Osteocyte (in vitro differentiated cells): Measurements from ENCODE around the gene NPPB. TPM values are rescaled to one million over a fixed set of nuclear protein-coding genes. Genes with fewer than 3 reads are reported as not detected.
A peak's percentile ranks its signal among the peaks of the same experiment; 100 is the strongest.
"Not testable (repeated sequence)": the region's sequence is repeated elsewhere in the genome, so short reads cannot be mapped to it uniquely, and the experiment has no call there.

Experiments
- DNase-seq: peaks from one replicate; pipeline ENCODE4 v3.0.0; 2021; ENCODE audit warnings: mixed read lengths; ENCODE audit not compliant: unreplicated experiment; ENCODE audit errors: extremely low spot score
- H3K27ac Mint-ChIP-seq: one replicate; pipeline ENCODE4 v1.8.0; 2021; ENCODE audit warnings: mild to moderate bottlenecking, mixed read lengths; ENCODE audit not compliant: unreplicated experiment
- H3K27me3 Mint-ChIP-seq: one replicate; pipeline ENCODE4 v1.8.0; 2021; ENCODE audit warnings: mixed read lengths; ENCODE audit not compliant: unreplicated experiment
- H3K36me3 Mint-ChIP-seq: one replicate; pipeline ENCODE4 v1.8.0; 2021; ENCODE audit warnings: mixed read lengths; ENCODE audit not compliant: unreplicated experiment
- H3K4me1 Mint-ChIP-seq: one replicate; pipeline ENCODE4 v1.8.0; 2021; ENCODE audit warnings: mixed read lengths; ENCODE audit not compliant: unreplicated experiment
- H3K4me3 Mint-ChIP-seq: one replicate; pipeline ENCODE4 v1.8.0; 2021; ENCODE audit warnings: mild to moderate bottlenecking, moderate library complexity, mixed read lengths; ENCODE audit not compliant: unreplicated experiment
- H3K9me3 Mint-ChIP-seq: one replicate; pipeline ENCODE4 v1.8.0; 2021; ENCODE audit warnings: mixed read lengths; ENCODE audit not compliant: unreplicated experiment
- long read RNA-seq: library from polyadenylated mRNA; unstranded; transcript quantifications from one replicate; pipeline ENCODE4 v2.0.0, GENCODE V29; 2021
- total RNA-seq: library from RNA; stranded (reverse); gene quantifications from 2 replicates; pipeline ENCODE4 v1.2.1, GENCODE V29; 2021
- TF ChIP-seq, protein P1 (sequence below): fragments of 200-600 bp; sonication (generic); IDR thresholded peaks from 2 replicates; pipeline ENCODE4 v1.5.0; 2021; ENCODE audit warnings: antibody characterized with exemption, mild to moderate bottlenecking, moderate library complexity

NPPB gene
- total RNA-seq: not detected in 2 replicates
- long read RNA-seq: 0 reads

- Mint-ChIP-seq H3K4me3 (no peak within 1 kb of the TSS), H3K4me1 (peaks cover 3% of the 10 kb centered on the region), H3K27me3 (peaks cover 43% of the 10 kb centered on the region), H3K9me3 (peaks cover 3% of the 10 kb centered on the region), H3K36me3 (no peaks in the 10 kb centered on the region), H3K27ac (no peak within 1 kb of the TSS)
- TF ChIP-seq, protein P1, sequence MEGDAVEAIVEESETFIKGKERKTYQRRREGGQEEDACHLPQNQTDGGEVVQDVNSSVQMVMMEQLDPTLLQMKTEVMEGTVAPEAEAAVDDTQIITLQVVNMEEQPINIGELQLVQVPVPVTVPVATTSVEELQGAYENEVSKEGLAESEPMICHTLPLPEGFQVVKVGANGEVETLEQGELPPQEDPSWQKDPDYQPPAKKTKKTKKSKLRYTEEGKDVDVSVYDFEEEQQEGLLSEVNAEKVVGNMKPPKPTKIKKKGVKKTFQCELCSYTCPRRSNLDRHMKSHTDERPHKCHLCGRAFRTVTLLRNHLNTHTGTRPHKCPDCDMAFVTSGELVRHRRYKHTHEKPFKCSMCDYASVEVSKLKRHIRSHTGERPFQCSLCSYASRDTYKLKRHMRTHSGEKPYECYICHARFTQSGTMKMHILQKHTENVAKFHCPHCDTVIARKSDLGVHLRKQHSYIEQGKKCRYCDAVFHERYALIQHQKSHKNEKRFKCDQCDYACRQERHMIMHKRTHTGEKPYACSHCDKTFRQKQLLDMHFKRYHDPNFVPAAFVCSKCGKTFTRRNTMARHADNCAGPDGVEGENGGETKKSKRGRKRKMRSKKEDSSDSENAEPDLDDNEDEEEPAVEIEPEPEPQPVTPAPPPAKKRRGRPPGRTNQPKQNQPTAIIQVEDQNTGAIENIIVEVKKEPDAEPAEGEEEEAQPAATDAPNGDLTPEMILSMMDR: no peak
- DNase-seq: no peak
These were observed at the start of gene NPPB for GRCh38 chr1:11858613-11858967. Gene NPPB (minus strand): TSS chr1:11858945. CDS start chr1:11858833, 112 bp downstream.

DNA sequence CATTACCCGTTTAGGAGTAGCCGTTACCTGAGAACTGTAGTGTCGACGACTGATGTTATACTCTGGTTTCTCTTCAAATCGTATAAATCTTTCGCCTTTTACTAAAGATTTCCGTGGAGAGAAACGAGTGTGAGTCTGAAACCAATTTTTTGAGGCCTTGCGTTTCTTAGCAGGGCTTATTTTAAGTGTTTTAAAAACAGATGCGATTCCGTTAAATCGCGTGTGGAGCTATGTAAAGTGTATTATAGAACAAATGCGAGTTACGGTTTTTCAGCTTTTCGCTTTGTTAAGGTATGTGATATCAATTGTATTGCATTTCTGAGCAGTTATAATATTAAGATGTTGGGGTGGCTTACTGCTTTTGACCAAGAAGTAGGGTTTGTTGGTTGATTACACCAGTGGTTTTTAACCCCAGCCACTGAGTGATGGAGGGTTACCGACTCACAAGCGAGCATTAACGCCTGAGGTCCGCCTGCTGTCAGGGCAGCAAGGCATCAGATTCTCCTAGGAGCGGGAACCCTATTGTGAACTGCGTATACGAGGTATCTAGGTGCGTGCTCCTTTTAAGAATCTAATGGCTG is 49.4 kb upstream of the NPPB start:
- H3K27me3 Mint-ChIP-seq: no peaks in the 10 kb centered on the region
- H3K36me3 Mint-ChIP-seq: no peaks in the 10 kb centered on the region

GRCh38 chr1:11907275-11908094 is 48.7 kb upstream of the NPPB start:
- Mint-ChIP-seq H3K4me1 (peaks cover 10% of the 10 kb centered on the region), H3K27me3 (no peaks in the 10 kb centered on the region)

More for the DNA sequence above, 49.4 kb upstream of the NPPB start:
- Mint-ChIP-seq H3K27ac (peak overlapping the region; percentile 99), H3K4me1 (peaks cover 10% of the 10 kb centered on the region), H3K9me3 (no peaks in the 10 kb centered on the region), H3K4me3 (peak overlapping the region; percentile 94)
- TF ChIP-seq, protein P1: no peak
- DNase-seq: no peak

DNA sequence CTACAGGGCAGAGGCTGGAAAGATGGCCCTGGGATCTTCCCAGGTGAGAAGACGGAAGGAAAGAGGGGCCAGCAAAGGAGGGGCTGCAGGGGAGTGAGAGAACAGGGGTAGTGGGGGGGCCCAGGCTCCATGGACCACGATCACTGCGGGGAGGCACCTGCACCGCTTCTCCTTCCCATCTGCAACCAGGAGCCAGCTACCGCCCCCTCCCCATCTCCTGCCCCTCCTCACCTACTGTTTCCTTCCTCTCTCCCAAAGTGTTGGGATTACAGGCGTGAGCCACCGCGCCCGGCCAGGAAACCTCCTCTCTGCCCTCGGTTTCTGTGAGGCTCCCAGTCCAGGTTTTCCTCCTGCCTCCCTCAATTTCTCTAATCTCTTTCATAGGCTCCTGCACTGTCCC is 48.1 kb upstream of the NPPB start:
- peaks cover 10% of the 10 kb centered on the region for H3K4me1 Mint-ChIP-seq
- no peaks in the 10 kb centered on the region for H3K9me3 Mint-ChIP-seq
- H3K4me3 Mint-ChIP-seq: no peak overlapping the region
- DNase-seq: no peak
- TF ChIP-seq, protein P1: no peak
- no peak overlapping the region for H3K27ac Mint-ChIP-seq
- H3K27me3 Mint-ChIP-seq: peaks cover 4% of the 10 kb centered on the region
- no peaks in the 10 kb centered on the region for H3K36me3 Mint-ChIP-seq

More at GRCh38 chr1:11907275-11908094, 48.7 kb upstream of the NPPB start:
- Mint-ChIP-seq H3K36me3 (no peaks in the 10 kb centered on the region), H3K9me3 (no peaks in the 10 kb centered on the region), H3K27ac (peak overlapping the region; percentile 99), H3K4me3 (peak overlapping the region; percentile 94)
- DNase-seq: peak; percentile 96
- TF ChIP-seq, protein P1: peak; percentile 78

DNA sequence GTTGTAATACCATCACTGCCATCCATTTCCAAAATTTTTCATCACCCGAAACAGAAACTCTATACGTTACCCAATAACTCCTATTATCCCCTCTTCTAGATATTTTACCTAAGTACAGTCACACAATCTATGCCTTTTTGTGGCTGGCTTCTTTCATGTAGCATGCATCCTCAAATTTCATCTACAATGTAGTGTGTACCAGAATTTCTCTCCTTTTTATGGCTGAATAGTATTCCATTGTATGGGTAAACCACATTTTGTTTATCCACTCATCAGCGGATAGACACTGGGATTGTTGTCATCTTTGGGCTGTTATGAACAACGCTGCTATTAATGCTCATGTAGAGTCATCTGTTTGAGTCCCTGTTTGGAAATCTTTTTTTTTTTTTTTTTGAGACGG is 46.2 kb upstream of the NPPB start:
- Mint-ChIP-seq H3K4me3 (no peak overlapping the region), H3K36me3 (no peaks in the 10 kb centered on the region), H3K9me3 (no peaks in the 10 kb centered on the region), H3K27ac (no peak overlapping the region), H3K27me3 (peaks cover 8% of the 10 kb centered on the region), H3K4me1 (peaks cover 10% of the 10 kb centered on the region)
- TF ChIP-seq, protein P1: no peak
- DNase-seq: no peak

DNA sequence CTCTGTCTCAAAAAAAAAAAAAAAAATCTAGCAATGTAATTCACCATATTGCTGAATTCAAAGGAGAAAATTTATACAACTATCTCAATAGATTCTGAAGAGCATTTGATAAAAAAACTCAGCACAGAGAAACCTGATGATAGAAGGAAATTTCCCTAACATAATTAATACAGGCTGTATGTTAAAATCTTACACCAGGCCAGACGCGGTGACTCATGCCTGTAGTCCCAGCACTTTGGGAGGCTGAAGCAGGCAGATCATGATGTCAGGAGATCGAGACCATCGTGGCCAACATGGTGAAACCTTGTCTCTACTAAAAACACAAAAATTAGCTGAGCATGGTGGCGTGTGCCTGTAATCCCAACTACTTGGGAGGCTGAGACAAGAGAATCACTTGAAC is 45.4 kb upstream of the NPPB start:
- not testable (repeated sequence) for H3K36me3 Mint-ChIP-seq, H3K9me3 Mint-ChIP-seq, H3K4me1 Mint-ChIP-seq, H3K4me3 Mint-ChIP-seq, H3K27ac Mint-ChIP-seq, DNase-seq
- peaks cover 15% of the 10 kb centered on the region for H3K27me3 Mint-ChIP-seq
